ENCODE results near the gene COL20A1. TPM values are rescaled to one million over a fixed set of nuclear protein-coding genes. Genes with fewer than 3 reads are reported as not detected.

COL20A1 gene
- total and polyA plus RNA-seq, 5 experiments from 2014 or later = 0.25 TPM; not detected in 4

DNA sequence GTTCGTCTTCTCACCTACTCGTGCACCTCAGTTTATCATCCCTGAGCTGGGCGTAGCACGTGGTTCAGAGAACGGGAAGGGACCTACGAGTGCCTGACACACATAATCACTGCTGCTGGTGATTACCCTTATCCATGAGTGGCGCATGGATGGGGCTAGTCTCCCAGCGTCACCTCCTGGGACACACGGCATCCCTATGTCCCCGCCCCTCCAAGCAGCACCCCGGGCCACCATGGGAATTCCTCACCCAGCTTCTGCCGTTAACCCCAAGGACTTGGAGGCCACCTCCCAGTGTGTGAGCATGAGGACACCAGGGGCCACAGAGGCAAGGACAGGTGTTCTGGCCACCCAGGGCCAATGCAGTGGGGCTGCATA, 58.3 kb downstream of the COL20A1 start:
- no peaks in the 10 kb centered on the region for H3K36me3 Mint-ChIP-seq
- peak overlapping the region in 1 of 10 donors; percentile 71 for H3K27ac Mint-ChIP-seq
- peaks cover 0 to 11% (median 0%) of the 10 kb centered on the region in 5 donors for H3K27me3 Mint-ChIP-seq
- H3K4me1 Mint-ChIP-seq = no peaks in the 10 kb centered on the region
- POLR2A ChIA-PET = no interaction called here
- H3K4me3 Mint-ChIP-seq = no peak overlapping the region
- ATAC-seq (no peak), DNase-seq (no peak)
- H3K9me3 Mint-ChIP-seq = peaks cover 0 to 9% (median 0%) of the 10 kb centered on the region in 9 donors

DNA sequence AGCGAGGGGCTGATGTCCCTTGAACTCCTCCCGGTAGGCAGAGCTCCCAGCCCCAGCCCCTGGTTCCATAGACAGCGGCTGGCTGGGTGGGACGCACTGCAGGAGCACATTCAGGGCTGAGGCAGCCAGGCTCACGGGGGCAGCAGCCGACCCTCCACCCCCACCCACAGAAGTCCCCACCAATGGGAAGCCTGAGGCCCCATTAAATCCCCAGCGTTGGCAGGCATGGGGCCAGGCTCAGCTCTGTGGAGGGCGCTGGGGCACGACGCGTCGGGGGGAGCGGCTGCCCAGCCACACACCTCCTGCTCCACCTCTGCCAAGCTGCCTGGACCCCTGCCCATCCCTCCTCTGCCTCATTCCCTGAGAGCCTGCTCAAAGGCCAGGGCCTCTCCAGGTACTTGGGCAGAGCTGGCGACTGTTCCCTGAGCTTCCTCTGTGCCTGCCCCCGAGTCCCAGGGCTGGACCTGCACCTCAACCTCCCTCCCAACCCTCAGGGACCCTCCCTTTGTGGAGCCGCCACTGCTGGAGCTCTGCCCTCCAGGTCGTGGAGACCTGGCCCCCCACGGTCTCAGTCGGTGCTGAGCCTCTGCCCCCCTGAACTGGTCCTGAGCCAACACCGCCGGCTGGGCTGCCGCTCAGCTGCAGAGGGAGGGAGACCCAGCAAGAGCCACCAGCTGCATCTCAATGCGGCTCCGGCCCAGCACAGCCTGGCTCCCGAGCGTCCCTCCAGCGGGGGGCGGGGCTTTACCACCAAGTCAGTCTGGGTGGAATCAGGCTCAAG, 59.0 kb downstream of the COL20A1 start:
- H3K27me3 Mint-ChIP-seq = peaks cover 0 to 14% (median 0%) of the 10 kb centered on the region in 5 donors
- POLR2A ChIA-PET = no interaction called here
- ATAC-seq (no peak), DNase-seq (no peak)
- peaks cover 0 to 9% (median 0%) of the 10 kb centered on the region in 9 donors for H3K9me3 Mint-ChIP-seq
- H3K4me1 Mint-ChIP-seq = no peaks in the 10 kb centered on the region
- no peak overlapping the region for H3K4me3 Mint-ChIP-seq
- no peak overlapping the region for H3K27ac Mint-ChIP-seq
- no peaks in the 10 kb centered on the region for H3K36me3 Mint-ChIP-seq

DNA sequence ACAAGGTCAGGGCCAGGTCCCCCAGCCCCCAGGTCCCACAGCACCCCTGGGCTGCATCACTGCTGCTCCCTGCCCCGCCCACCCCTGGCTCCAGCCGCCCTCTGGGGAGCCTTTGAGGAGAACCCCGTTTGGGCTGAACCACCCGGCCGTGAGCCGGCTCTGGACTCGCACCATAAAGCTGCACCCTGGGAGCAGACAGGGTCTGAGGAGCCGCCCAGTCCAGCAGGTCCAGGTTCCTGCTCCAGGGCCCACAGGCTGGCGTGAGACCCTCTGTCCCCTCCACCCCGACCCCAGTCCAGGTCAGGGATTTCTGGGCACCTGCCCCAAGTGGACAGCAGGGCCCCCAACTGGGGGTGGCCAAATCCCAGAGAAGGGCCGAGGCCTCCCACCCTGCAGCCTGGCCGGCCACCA, 59.8 kb downstream of the COL20A1 start:
- H3K27ac Mint-ChIP-seq = no peak overlapping the region
- ATAC-seq = no peak
- H3K27me3 Mint-ChIP-seq = peaks cover 0 to 16% (median 0%) of the 10 kb centered on the region in 5 donors
- no peak overlapping the region for H3K4me3 Mint-ChIP-seq
- POLR2A ChIA-PET = no interaction called here
- no peaks in the 10 kb centered on the region for H3K4me1 Mint-ChIP-seq
- no peak for DNase-seq
- peaks cover 0 to 9% (median 0%) of the 10 kb centered on the region in 9 donors for H3K9me3 Mint-ChIP-seq
- H3K36me3 Mint-ChIP-seq = no peaks in the 10 kb centered on the region

DNA sequence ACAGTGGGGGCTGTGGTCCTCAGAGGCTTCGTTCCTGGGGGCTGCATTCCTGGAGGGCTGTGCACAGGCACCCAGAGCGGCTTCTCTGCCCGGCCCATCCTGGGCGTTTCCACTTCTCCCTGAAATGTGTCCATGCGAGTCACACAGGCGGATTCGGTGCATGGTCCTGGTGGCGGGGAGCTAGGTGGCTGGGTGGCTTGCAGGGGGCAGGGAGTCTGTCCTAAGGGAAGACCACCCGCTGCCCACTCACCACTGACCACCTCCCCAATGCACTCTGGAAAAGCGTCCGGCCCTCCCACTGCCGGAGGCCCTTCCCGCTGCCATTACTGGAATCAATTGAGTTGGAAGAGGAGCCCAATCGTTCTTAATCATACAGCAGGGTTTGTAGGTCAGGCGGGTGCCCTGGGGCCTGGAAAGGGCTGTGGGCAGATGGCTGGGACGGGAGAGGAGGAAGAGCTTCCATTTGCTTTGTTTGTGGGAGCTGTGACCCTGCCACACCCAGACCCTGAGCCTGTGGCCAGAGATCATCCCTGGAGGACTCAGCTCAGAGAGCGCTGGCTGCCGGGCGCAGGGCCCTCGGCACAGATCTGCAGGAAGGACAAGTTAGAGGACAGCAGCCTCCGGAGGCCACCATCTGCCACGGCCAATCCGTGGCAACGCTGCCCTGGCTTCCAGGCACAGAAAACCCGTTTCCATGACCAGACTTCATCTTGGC, 61.8 kb downstream of the COL20A1 start:
- Mint-ChIP-seq H3K36me3 (no peaks in the 10 kb centered on the region), H3K9me3 (peaks cover 0 to 9% (median 0%) of the 10 kb centered on the region in 9 donors), H3K27me3 (peaks cover 0 to 28% (median 4%) of the 10 kb centered on the region in 5 donors), H3K4me1 (no peaks in the 10 kb centered on the region), H3K4me3 (no peak overlapping the region), H3K27ac (no peak overlapping the region)
- POLR2A ChIA-PET = no interaction called here
- DNase-seq (no peak), ATAC-seq (no peak)

DNA sequence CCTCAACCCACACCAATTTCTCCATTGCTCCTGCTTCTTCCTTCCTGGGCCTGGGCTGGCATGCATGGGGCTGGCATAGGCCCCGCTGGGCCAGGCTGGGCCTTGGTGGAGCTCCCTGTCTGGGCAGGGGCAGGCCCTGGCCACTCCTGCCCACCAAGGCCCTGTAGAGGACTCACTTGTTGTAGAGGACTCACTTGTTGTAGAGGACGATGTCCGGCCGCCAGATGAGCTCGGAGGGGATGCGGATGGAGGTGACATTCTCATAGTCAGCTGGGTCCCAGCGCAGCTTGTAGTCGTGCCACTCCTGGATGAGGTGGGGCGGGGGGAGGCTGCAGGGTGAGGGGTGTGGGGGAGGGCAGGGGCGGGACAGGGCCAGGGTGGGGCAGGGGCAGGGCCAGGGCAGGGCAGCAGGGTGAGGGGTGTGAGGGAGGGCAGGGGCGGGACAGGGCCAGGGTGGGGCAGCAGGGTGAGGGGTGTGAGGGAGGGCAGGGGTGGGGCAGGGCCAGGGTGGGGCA, 62.9 kb downstream of the COL20A1 start:
- DNase-seq (no peak), ATAC-seq (no peak)
- no peaks in the 10 kb centered on the region for H3K4me1 Mint-ChIP-seq
- H3K4me3 Mint-ChIP-seq = no peak overlapping the region
- H3K27me3 Mint-ChIP-seq = peaks cover 0 to 33% (median 4%) of the 10 kb centered on the region in 5 donors
- POLR2A ChIA-PET = no interaction called here
- no peak overlapping the region for H3K27ac Mint-ChIP-seq
- H3K9me3 Mint-ChIP-seq = no peaks in the 10 kb centered on the region
- no peaks in the 10 kb centered on the region for H3K36me3 Mint-ChIP-seq

DNA sequence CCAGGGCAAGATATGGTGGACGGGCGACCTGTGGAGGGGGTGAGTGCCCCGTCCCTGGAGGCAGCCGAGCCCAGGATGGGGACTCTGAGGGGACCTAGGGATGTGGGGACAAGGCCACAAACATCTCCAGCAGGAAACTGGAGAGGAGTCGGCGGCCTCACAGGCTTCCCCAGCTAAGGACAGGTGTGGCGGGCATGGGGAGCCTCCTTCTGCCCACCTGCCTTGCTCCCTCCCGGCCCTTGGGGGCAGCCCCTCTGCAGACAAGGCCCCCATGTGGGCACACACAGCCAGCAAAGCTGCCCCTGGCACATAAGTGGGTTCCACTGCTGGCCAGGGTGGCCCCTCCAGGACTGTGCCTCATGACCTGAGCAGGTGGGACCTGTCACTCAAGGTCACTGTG, 63.5 kb downstream of the COL20A1 start:
- ATAC-seq (no peak), DNase-seq (no peak)
- POLR2A ChIA-PET = no interaction called here
- Mint-ChIP-seq H3K9me3 (no peaks in the 10 kb centered on the region), H3K4me3 (no peak overlapping the region), H3K27ac (no peak overlapping the region), H3K27me3 (peaks cover 0 to 35% (median 4%) of the 10 kb centered on the region in 5 donors), H3K4me1 (no peaks in the 10 kb centered on the region), H3K36me3 (no peaks in the 10 kb centered on the region)

DNA sequence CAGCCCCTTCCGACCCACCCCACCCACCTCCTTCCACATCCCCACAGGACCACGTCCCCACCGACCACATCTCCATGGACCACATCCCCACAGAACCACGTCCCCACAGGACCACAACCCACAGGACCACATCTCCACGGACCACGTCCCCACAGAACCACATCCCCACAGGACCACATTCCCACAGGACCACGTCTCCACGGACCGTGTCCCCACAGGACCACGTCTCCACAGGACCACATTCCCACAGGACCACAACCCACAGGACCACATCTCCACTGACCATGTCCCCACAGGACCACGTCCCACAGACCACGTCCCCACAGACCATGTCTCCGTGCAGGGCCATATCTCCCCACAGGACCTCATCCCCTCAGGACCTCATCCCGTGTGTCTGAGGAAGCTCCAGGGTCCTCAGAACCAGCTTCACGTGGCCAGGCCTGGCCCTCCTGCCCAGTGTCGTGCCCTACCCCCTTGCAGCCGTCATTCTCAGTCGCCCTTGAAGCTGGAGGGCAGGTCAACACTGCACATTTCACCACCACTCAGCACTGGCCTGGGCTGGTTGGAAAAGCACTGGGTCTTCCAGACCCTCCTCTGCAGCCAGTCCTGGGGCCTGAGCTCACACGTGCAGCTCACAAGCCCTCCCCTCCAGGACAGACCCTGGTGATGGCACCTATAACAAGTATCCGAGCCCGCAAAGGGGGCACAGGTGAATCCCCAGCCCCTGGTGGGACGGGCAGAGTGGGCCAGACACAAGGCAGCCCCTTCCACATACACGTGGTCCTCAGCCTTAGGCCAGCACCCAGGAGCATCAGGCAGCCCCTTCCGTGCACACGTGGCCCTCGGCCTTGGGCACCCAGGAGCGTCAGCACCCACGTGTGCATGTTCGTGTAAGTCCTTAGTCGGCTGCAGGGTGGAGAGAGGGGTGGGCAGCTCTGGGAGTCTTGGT, 64.2 kb downstream of the COL20A1 start:
- H3K27me3 Mint-ChIP-seq = peaks cover 0 to 40% (median 4%) of the 10 kb centered on the region in 5 donors
- POLR2A ChIA-PET = no interaction called here
- no peak overlapping the region for H3K27ac Mint-ChIP-seq
- ATAC-seq (no peak), DNase-seq (no peak)
- no peaks in the 10 kb centered on the region for H3K9me3 Mint-ChIP-seq
- peaks cover 0 to 2% (median 0%) of the 10 kb centered on the region in 4 donors for H3K4me1 Mint-ChIP-seq
- H3K4me3 Mint-ChIP-seq = no peak overlapping the region
- H3K36me3 Mint-ChIP-seq = no peaks in the 10 kb centered on the region

DNA sequence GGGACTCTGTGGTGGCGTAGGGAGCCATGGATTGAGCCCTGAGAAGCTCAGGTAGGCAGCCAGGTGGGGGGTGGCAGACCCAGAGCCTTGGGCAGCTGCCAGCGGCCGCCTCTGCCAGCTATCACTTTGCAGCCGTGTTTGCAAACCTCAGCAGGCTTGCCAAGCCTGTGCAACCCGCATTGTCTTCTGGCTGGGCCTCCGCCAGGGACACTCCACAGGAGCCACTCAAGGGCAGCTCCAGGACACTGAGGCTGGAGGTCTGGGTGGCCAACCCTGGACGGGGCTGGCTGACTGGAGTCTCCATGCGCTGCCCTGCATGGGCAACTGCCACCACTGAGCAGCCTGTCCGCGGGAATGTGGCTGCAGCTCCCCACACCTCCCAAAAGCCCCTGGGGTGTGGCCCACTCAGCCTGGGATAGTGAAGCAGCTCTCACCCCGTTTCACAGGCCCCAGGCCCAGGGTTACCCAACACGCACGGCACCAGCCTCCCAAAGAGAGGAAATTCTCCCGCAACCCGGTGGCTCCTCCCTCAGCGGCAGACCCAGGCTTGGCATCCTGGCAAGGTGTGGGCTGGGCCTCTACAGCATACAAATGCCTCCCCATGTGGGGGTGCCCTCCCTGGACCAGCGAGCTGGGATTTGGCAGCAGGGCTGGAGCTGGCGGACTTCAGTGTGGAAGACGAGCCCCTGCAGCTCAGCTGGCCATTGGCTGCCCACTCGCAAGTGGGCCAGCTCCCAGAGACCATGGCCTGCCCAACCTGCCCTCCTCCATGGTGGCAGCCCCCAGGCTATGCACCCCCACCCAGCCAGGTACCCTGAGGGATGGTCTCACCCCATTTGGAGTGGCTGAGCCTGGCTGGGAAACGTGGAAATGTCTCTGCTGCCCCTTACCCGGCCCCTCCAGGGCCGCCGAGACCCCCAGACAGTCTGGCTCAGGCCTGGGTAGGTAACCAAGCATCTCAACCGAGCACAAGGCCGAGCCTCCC, 65.2 kb downstream of the COL20A1 start:
- ATAC-seq = no peak
- H3K27me3 Mint-ChIP-seq = peaks cover 8 to 51% (median 13%) of the 10 kb centered on the region in 5 donors
- no peaks in the 10 kb centered on the region for H3K36me3 Mint-ChIP-seq
- H3K27ac Mint-ChIP-seq = no peak overlapping the region
- no peak for DNase-seq
- POLR2A ChIA-PET = no interaction called here
- no peak overlapping the region for H3K4me3 Mint-ChIP-seq
- H3K4me1 Mint-ChIP-seq = peaks cover 0 to 10% (median 4%) of the 10 kb centered on the region in 4 donors
- peaks cover 0 to 5% (median 0%) of the 10 kb centered on the region in 9 donors for H3K9me3 Mint-ChIP-seq

DNA sequence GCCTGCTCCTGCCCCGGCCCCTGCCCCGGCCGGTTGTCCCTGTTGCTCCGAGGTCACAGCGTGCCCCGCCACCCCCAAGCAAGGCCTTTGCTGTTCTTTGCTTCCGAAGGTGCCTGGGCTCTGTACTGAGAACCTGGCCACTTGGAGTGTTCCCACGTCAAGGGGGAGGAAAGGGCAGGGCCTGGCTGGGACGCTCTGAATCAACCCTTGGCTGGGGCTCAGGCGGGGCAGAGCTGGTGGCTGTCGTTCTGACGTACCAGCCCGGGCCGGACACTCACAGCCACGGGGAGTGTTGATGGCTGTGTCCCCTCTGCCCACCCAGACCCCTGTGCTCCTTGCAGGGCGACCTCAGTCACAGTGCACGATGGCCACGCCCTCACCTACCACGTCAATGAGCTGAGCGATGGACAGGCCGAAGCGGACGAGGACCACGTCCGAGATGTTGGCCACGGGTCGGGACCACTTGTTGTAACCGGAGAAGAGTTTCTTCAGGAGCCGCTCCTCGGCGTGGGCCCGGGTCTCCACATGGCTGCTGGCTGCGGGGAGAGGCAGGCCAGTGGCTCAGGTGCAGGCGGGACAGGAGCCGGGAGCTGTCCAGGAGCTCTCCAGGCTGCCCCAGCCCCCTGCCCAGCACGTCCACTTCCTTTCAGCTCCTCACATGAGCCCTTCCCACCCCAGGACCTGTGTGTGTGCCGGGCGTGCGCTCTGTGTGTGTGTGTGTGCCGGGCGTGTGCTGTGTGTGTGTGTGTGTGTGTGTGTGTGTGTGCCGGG, 66.4 kb downstream of the COL20A1 start:
- ATAC-seq (no peak), DNase-seq (no peak)
- H3K9me3 Mint-ChIP-seq = peaks cover 0 to 5% (median 0%) of the 10 kb centered on the region in 9 donors
- peaks cover 8 to 61% (median 16%) of the 10 kb centered on the region in 5 donors for H3K27me3 Mint-ChIP-seq
- peaks cover 0 to 10% (median 4%) of the 10 kb centered on the region in 4 donors for H3K4me1 Mint-ChIP-seq
- POLR2A ChIA-PET = no interaction called here
- no peak overlapping the region for H3K4me3 Mint-ChIP-seq
- no peak overlapping the region for H3K27ac Mint-ChIP-seq
- no peaks in the 10 kb centered on the region for H3K36me3 Mint-ChIP-seq

DNA sequence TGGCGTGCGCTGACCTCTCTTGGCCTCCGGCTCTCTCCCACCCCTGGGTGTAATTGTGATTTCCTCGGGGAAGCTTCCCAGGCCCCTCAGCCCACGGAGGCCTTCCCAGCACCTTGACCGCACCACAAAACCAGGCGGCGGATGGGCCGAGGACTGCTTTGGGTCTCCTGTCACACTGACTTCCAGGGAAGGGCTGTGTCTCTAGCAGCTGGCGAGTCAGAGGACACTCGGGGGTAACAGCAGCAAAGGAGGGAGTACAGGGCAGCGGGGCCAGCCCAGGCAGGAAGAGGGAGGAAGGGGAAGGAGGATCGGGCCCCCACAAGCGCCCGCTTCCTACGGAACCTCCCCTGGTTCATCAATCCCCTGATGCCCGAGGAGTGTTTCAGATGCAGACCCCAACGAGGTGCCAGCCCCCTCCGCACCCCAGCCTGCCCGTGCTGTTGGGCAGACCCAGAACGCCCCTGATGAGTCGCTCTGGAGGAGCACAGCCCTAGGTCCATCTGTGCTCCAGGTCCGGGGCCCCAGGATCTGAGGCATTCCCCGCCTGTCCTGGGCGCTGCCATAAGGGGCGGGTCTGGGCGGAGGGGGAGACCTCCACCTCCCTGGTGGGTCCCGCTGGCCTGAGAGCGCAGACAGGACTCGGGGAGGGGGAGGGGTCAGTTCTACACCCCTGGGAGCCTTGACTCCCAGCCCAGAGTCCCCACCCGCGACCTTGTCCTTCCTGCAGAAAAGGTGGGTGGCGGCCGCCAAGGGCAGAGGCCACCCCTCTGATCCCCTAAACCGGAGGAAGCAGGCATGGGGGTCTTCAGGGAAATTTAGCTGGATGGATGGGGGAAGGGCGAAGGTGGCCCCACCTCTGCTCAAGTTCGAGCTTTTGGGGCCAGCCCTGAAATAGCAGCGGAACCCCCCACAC, 67.2 kb downstream of the COL20A1 start:
- POLR2A ChIA-PET = no interaction called here
- no peak for DNase-seq
- H3K9me3 Mint-ChIP-seq = peaks cover 0 to 5% (median 0%) of the 10 kb centered on the region in 9 donors
- no peaks in the 10 kb centered on the region for H3K36me3 Mint-ChIP-seq
- no peak overlapping the region for H3K27ac Mint-ChIP-seq
- no peak for ATAC-seq
- H3K4me1 Mint-ChIP-seq = peaks cover 0 to 10% (median 4%) of the 10 kb centered on the region in 4 donors
- H3K4me3 Mint-ChIP-seq = peak overlapping the region in 1 of 10 donors; percentile 30
- peaks cover 8 to 60% (median 12%) of the 10 kb centered on the region in 5 donors for H3K27me3 Mint-ChIP-seq
